OCI-LY1 (cell line): Measurements from ENCODE around the gene CEP78.

Experiments
- H2AFZ ChIP-seq: fragments of 200-600 bp; sonication (generic), shearing (Covaris generic); 2 replicates; pipeline ENCODE4 v1.6.0; 2014; ENCODE audit warnings: antibody characterized with exemption, mild to moderate bottlenecking, low read length
- H3F3A ChIP-seq: fragments of 200-600 bp; sonication (generic), shearing (Covaris generic); 2 replicates; pipeline ENCODE4 v1.6.0; 2014; ENCODE audit warnings: mild to moderate bottlenecking, antibody characterized with exemption, low read length, moderate library complexity; ENCODE audit not compliant: insufficient read depth
- H3K27ac ChIP-seq: fragments of 200-600 bp; sonication (generic); 2 replicates; pipeline ENCODE4 v1.5.1; 2014; ENCODE audit warnings: low read length, mixed run types, mild to moderate bottlenecking, low read depth; ENCODE audit not compliant: poor library complexity, severe bottlenecking
- H3K27me3 ChIP-seq: fragments of 200-600 bp; sonication (generic); 2 replicates; pipeline ENCODE4 v1.6.0; 2014; ENCODE audit warnings: antibody characterized with exemption, mild to moderate bottlenecking, low read length, moderate library complexity; ENCODE audit not compliant: insufficient read depth
- H3K36me3 ChIP-seq: fragments of 200-600 bp; sonication (generic); 2 replicates; pipeline ENCODE4 v1.6.1; 2014; ENCODE audit warnings: mild to moderate bottlenecking, antibody characterized with exemption, low read length, moderate library complexity, mixed read lengths; ENCODE audit not compliant: insufficient read depth
- H3K4me1 ChIP-seq: fragments of 200-600 bp; sonication (generic); 2 replicates; pipeline ENCODE4 v1.5.1; 2014; ENCODE audit warnings: mild to moderate bottlenecking, low read length, moderate library complexity; ENCODE audit not compliant: insufficient read depth, severe bottlenecking
- H3K4me2 ChIP-seq: fragments of 200-600 bp; sonication (generic), shearing (Covaris generic); 2 replicates; pipeline ENCODE4 v1.6.1; 2014; ENCODE audit warnings: low read length
- H3K4me3 ChIP-seq: fragments of 200-600 bp; sonication (generic); 2 replicates; pipeline ENCODE4 v1.5.1; 2014; ENCODE audit warnings: low read length, low read depth, mild to moderate bottlenecking, mixed read lengths; ENCODE audit not compliant: poor library complexity, severe bottlenecking
- H3K79me2 ChIP-seq: fragments of 200-600 bp; shearing (Covaris generic); 2 replicates; pipeline ENCODE4 v1.6.1; 2016; ENCODE audit warnings: mixed run types, low read length, mixed read lengths; ENCODE audit not compliant: insufficient read depth
- H3K9ac ChIP-seq: fragments of 200-600 bp; sonication (generic), shearing (Covaris generic); 2 replicates; pipeline ENCODE4 v1.6.1; 2014; ENCODE audit warnings: mild to moderate bottlenecking, low read length, mixed read lengths
- H3K9me2 ChIP-seq: fragments of 200-600 bp; sonication (generic), shearing (Covaris generic); 2 replicates; pipeline ENCODE4 v1.6.1; 2014; ENCODE audit warnings: low read depth, mild to moderate bottlenecking, low read length, mixed read lengths
- H3K9me3 ChIP-seq: fragments of 200-600 bp; shearing (Covaris generic); 2 replicates; pipeline ENCODE4 v1.6.1; 2014; ENCODE audit warnings: low read length, mixed read lengths
- H4K20me1 ChIP-seq: fragments of 200-600 bp; sonication (generic), shearing (Covaris generic); 2 replicates; pipeline ENCODE4 v1.6.0; 2016; ENCODE audit warnings: mild to moderate bottlenecking, low read length; ENCODE audit not compliant: insufficient read depth
- EZH2 ChIP-seq: fragments of 200-600 bp; sonication (generic), shearing (Covaris generic); IDR thresholded peaks from 2 replicates; pipeline ENCODE4 v1.8.0; 2017; ENCODE audit warnings: borderline replicate concordance, mixed run types, mild to moderate bottlenecking, antibody characterized with exemption, low read length, moderate library complexity, mixed read lengths
- TF ChIP-seq, protein P1 (sequence below): fragments of 200-600 bp; sonication (generic), shearing (Covaris generic); IDR thresholded peaks from 2 replicates; pipeline ENCODE4 v1.5.1; 2017; ENCODE audit warnings: mild to moderate bottlenecking, antibody characterized with exemption, low read length, moderate library complexity, mixed read lengths

Gene CEP78

GRCh38 chr9:78301466-78301865, 65.6 kb downstream of the CEP78 start:
- Histone ChIP-seq H3K79me2 (peaks cover 8% of the 10 kb centered on the region; the same call in 1 of the 2 replicates), H4K20me1 (no peaks in the 10 kb centered on the region), H2AFZ (no peak overlapping the region), H3K4me2 (no peak overlapping the region), H3K36me3 (peaks cover 55% of the 10 kb centered on the region), H3K4me1 (peaks cover 12% of the 10 kb centered on the region), H3K9ac (no peak overlapping the region), H3K27me3 (no peaks in the 10 kb centered on the region), H3K27ac (no peak overlapping the region), H3F3A (no peaks in the 10 kb centered on the region), H3K9me2 (no peaks in the 10 kb centered on the region), H3K4me3 (no peak overlapping the region), H3K9me3 (no peaks in the 10 kb centered on the region)
- TF ChIP-seq, protein P1, sequence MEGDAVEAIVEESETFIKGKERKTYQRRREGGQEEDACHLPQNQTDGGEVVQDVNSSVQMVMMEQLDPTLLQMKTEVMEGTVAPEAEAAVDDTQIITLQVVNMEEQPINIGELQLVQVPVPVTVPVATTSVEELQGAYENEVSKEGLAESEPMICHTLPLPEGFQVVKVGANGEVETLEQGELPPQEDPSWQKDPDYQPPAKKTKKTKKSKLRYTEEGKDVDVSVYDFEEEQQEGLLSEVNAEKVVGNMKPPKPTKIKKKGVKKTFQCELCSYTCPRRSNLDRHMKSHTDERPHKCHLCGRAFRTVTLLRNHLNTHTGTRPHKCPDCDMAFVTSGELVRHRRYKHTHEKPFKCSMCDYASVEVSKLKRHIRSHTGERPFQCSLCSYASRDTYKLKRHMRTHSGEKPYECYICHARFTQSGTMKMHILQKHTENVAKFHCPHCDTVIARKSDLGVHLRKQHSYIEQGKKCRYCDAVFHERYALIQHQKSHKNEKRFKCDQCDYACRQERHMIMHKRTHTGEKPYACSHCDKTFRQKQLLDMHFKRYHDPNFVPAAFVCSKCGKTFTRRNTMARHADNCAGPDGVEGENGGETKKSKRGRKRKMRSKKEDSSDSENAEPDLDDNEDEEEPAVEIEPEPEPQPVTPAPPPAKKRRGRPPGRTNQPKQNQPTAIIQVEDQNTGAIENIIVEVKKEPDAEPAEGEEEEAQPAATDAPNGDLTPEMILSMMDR: no peak
- TF ChIP-seq EZH2: no peak

DNA sequence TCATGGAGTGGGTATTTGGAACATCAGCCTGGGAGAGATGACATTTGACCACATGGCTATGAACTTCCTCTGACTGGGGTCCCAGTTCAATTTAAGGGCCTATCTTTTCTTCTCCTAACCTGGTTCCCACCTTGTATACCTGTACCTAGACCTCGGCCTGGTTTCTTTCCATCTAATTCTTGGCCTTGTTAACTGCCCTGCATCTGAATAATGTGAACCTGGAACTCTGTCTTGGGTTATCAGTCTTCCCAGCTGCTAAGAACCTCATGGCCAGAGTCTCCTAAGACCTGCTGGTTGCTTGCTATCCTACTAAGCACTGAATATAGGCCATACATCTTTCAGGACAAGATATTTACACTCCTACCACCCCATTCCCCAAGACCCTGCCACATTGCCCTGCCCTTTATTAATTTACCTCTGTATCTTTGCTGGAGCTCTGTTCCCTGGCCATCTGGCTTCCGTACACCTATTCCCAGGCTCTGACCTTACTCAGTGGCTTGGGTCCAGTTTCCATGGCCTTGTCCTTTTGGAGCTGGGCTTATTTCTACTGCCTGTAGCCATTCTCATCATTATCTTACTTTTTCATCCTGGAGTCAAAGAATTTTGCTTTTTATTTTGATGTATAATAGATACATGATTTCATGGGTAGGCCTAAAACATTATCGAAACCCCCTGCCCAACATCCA, 67.6 kb downstream of the CEP78 start:
- peaks cover 3% of the 10 kb centered on the region; the same call in 1 of the 2 replicates for H3K79me2 ChIP-seq
- H4K20me1 ChIP-seq: no peaks in the 10 kb centered on the region

DNA sequence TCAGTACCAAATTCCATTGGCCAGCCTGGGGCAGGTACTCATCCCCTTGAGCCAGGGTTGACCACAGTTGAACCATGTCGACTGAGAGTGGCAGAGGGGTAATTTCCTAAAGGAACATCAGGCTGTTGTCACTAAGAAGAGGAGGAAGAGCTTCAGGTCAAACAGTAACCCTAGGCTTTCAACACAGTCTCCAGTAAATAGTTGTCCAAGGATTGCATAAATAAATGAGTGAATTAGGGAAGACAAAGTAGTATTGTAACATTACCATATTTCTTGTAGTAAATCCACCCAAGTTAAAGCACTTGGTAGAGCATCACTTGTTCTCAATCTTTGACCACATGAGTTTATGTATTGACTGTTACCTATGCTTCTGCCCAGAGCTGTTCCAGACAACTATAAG, 68.5 kb downstream of the CEP78 start:
- no peak for TF ChIP-seq EZH2
- TF ChIP-seq, protein P1: no peak
- H3K27ac ChIP-seq: no peak overlapping the region
- no peaks in the 10 kb centered on the region for H3K79me2 ChIP-seq
- H2AFZ ChIP-seq: no peak overlapping the region
- no peak overlapping the region for H3K9ac ChIP-seq
- H3K4me3 ChIP-seq: no peak overlapping the region
- no peaks in the 10 kb centered on the region for H3K4me1 ChIP-seq
- no peaks in the 10 kb centered on the region for H3K27me3 ChIP-seq
- H3K9me3 ChIP-seq: no peaks in the 10 kb centered on the region
- H3K4me2 ChIP-seq: no peak overlapping the region
- H3K36me3 ChIP-seq: peaks cover 79% of the 10 kb centered on the region
- H3F3A ChIP-seq: no peaks in the 10 kb centered on the region
- no peaks in the 10 kb centered on the region for H4K20me1 ChIP-seq
- H3K9me2 ChIP-seq: no peaks in the 10 kb centered on the region

More for the DNA sequence above, 67.6 kb downstream of the CEP78 start:
- no peak overlapping the region for H3K27ac ChIP-seq
- no peak overlapping the region for H3K9ac ChIP-seq
- H3K27me3 ChIP-seq: no peaks in the 10 kb centered on the region
- no peak overlapping the region for H3K4me3 ChIP-seq
- no peak overlapping the region for H2AFZ ChIP-seq
- H3F3A ChIP-seq: no peaks in the 10 kb centered on the region
- no peaks in the 10 kb centered on the region for H3K9me3 ChIP-seq
- H3K9me2 ChIP-seq: no peaks in the 10 kb centered on the region
- TF ChIP-seq, protein P1: no peak
- TF ChIP-seq EZH2: no peak
- H3K36me3 ChIP-seq: peaks cover 74% of the 10 kb centered on the region
- H3K4me2 ChIP-seq: no peak overlapping the region
- peaks cover 5% of the 10 kb centered on the region for H3K4me1 ChIP-seq
